CD14-positive monocyte (primary cell): Measurements from ENCODE around the gene HSPA2. TPM values are rescaled to one million over a fixed set of nuclear protein-coding genes. Genes with fewer than 3 reads are reported as not detected.
A peak's percentile ranks its signal among the peaks of the same experiment; 100 is the strongest.

Source experiments
- DNase-seq, 3 donors: peaks; one replicate each; pipeline ENCODE4 v3.0.0-alpha.2; 2011 to 2022
- H2AFZ ChIP-seq: 2 replicates; pipeline ENCODE4 v1.6.0; 2012; ENCODE audit warnings: mild to moderate bottlenecking, low read depth, low read length, inconsistent platforms; ENCODE audit not compliant: insufficient read depth, poor library complexity, severe bottlenecking
- H3K27ac ChIP-seq, 2 donors: 1 replicate in 1 of 2; 2 replicates in 1 of 2; pipeline ENCODE4 v1.5.1; 2012 to 2013; ENCODE audit warnings: low read length in 2 of 2, control low read depth in 1 of 2, inconsistent platforms in 1 of 2, low read depth in 1 of 2, mild to moderate bottlenecking in 1 of 2
- H3K27me3 ChIP-seq, 2 donors: one replicate each; pipeline versions ENCODE4 v1.6.0 to v1.6.1; 2011 to 2013; ENCODE audit warnings: low read length in 2 of 2; ENCODE audit not compliant: control insufficient read depth in 2 of 2, insufficient read depth in 2 of 2
- H3K36me3 ChIP-seq, 2 donors: replicated peaks in 1 of 2; 1 replicate in 1 of 2; 2 replicates in 1 of 2; pipeline versions ENCODE4 v1.5.1 to v1.6.1; 2012 to 2013; ENCODE audit warnings: low read length in 2 of 2, control low read depth in 1 of 2, inconsistent platforms in 1 of 2, mild to moderate bottlenecking in 1 of 2; ENCODE audit not compliant: insufficient read depth in 2 of 2, control insufficient read depth in 1 of 2
- H3K4me1 ChIP-seq, 2 donors: 1 replicate in 1 of 2; 2 replicates in 1 of 2; pipeline versions ENCODE4 v1.5.1 to v1.6.1; 2012 to 2013; ENCODE audit warnings: low read length in 2 of 2, control low read depth in 1 of 2, inconsistent platforms in 1 of 2, mild to moderate bottlenecking in 1 of 2, moderate library complexity in 1 of 2; ENCODE audit not compliant: insufficient read depth in 2 of 2, control insufficient read depth in 1 of 2
- H3K4me2 ChIP-seq: replicated peaks from 2 replicates; pipeline ENCODE3; 2012; ENCODE audit warnings: low read length, moderate library complexity, mild to moderate bottlenecking; ENCODE audit not compliant: poor library complexity, severe bottlenecking; ENCODE audit errors: extremely low read depth
- H3K4me3 ChIP-seq, 3 experiments: fragments of 200-600 bp in 1 of 3; sonication (generic) in 1 of 3; replicated peaks in 1 of 3; 1 replicate in 2 of 3; 2 replicates in 1 of 3; pipeline ENCODE4 v1.5.1; 2011 to 2013; ENCODE audit warnings: low read length in 3 of 3, mild to moderate bottlenecking in 3 of 3, control low read depth in 2 of 3, low read depth in 2 of 3, inconsistent platforms in 1 of 3, moderate library complexity in 1 of 3
- H3K79me2 ChIP-seq: 2 replicates; pipeline ENCODE4 v1.6.0; 2012; ENCODE audit warnings: mild to moderate bottlenecking, control low read depth, inconsistent platforms, low read length, moderate library complexity; ENCODE audit not compliant: insufficient read depth
- H3K9ac ChIP-seq: 2 replicates; pipeline ENCODE4 v1.6.0; 2017; ENCODE audit warnings: low read length, mild to moderate bottlenecking; ENCODE audit not compliant: insufficient read depth, poor library complexity, severe bottlenecking
- H3K9me3 ChIP-seq, 2 donors: replicated peaks in 1 of 2; 1 replicate in 1 of 2; 2 replicates in 1 of 2; pipeline versions ENCODE4 v1.5.1 to v1.6.1; 2012 to 2013; ENCODE audit warnings: low read length in 2 of 2, control low read depth in 1 of 2; ENCODE audit not compliant: control insufficient read depth in 1 of 2, insufficient read depth in 1 of 2
- H4K20me1 ChIP-seq: 2 replicates; pipeline ENCODE4 v1.6.0; 2012; ENCODE audit warnings: mild to moderate bottlenecking, low read length, control low read depth, moderate library complexity; ENCODE audit not compliant: insufficient read depth
- H3K27ac Mint-ChIP-seq, 7 donors: one replicate each; pipeline ENCODE4 v1.8.0; 2020; ENCODE audit warnings: mild to moderate bottlenecking in 7 of 7, mixed read lengths in 7 of 7, moderate library complexity in 6 of 7, inconsistent platforms in 2 of 7
- H3K27me3 Mint-ChIP-seq, 3 donors: one replicate each; pipeline ENCODE4 v1.8.0; 2021 to 2022; ENCODE audit warnings: low read depth in 3 of 3, mild to moderate bottlenecking in 3 of 3, mixed read lengths in 3 of 3, moderate library complexity in 3 of 3, inconsistent platforms in 1 of 3
- H3K36me3 Mint-ChIP-seq, 2 donors: one replicate each; pipeline ENCODE4 v1.8.0; 2020; ENCODE audit warnings: mixed read lengths in 2 of 2, inconsistent platforms in 1 of 2, mild to moderate bottlenecking in 1 of 2
- H3K4me1 Mint-ChIP-seq: one replicate; pipeline ENCODE4 v1.8.0; 2020; ENCODE audit warnings: mild to moderate bottlenecking, mixed read lengths
- H3K4me3 Mint-ChIP-seq, 2 donors: one replicate each; pipeline ENCODE4 v1.8.0; 2020; ENCODE audit warnings: mild to moderate bottlenecking in 2 of 2, mixed read lengths in 2 of 2, moderate library complexity in 1 of 2
- H3K9me3 Mint-ChIP-seq, 7 donors: one replicate each; pipeline ENCODE4 v1.8.0; 2020 to 2022; ENCODE audit warnings: mixed read lengths in 7 of 7, mild to moderate bottlenecking in 6 of 7, moderate library complexity in 6 of 7, inconsistent platforms in 2 of 7
- CTCF ChIP-seq: fragments of 200-600 bp; IDR thresholded peaks from one replicate; pipeline ENCODE4 v1.8.0; 2022; ENCODE audit warnings: antibody characterized with exemption, mild to moderate bottlenecking
- WGBS: methylation state at CpG from one replicate; pipeline ENCODE4 v1.1.5; 2013; ENCODE audit warnings: missing lambda C conversion rate; ENCODE audit not compliant: insufficient coverage; 5-methylcytosine and 5-hydroxymethylcytosine counted together
- intact Hi-C, 2 donors: fragments of 100-400 bp; cut with micrococcal nuclease; formaldehyde crosslinking; loops; one replicate each; pipeline versions ENCODE4 v1.15.0 to v1.15.1; 2023
- polyA plus RNA-seq, 3 donors: library from polyadenylated mRNA; depleted of rRNA in 1 of 3; unstranded in 2 of 3; stranded (reverse) in 1 of 3; fragments of 300-500 nt in 2 of 3; fragments of >200 nt in 1 of 3; fragmentation: Illumina TruSeq in 2 of 3; gene quantifications; 1 replicate in 2 of 3; 2 replicates in 1 of 3; pipeline ENCODE4 v1.2.3, GENCODE V29; 2012 to 2021

Gene HSPA2
- polyA plus RNA-seq, 3 donors: 0.17 to 0.41 TPM; not detected in 1

- Histone ChIP-seq H3K9ac (no peak overlapping the region), H3K27ac (peak overlapping the region; percentile 36 to 67), H3K9me3 (no peaks in the 10 kb centered on the region), H3K36me3 (no peaks in the 10 kb centered on the region), H3K79me2 (peaks cover 84% of the 10 kb centered on the region), H4K20me1 (peaks cover 67% of the 10 kb centered on the region), H3K27me3 (no peaks in the 10 kb centered on the region), H3K4me1 (peaks cover 68 to 85% of the 10 kb centered on the region in 2 donors), H3K4me2 (peak overlapping the region; percentile 91), H3K4me3 (peak overlapping the region in 2 of 3 experiments; percentile 22 to 87), H2AFZ (no peak overlapping the region)
- Mint-ChIP-seq H3K27me3 (peaks cover 0 to 2% (median 2%) of the 10 kb centered on the region in 3 donors), H3K9me3 (no peaks in the 10 kb centered on the region), H3K27ac (peak overlapping the region; percentile 57 to 99 (median 80)), H3K4me1 (peaks cover 75% of the 10 kb centered on the region), H3K36me3 (no peaks in the 10 kb centered on the region), H3K4me3 (peak overlapping the region; percentile 96 to 98)
- TF ChIP-seq CTCF: no peak
- intact Hi-C loops: loop anchor here (2.0 to 10.0 kb wide), 3 partner anchors 36 to 148 kb away; partner anchors contain the start of genes HSPA2 (in 1 of the 2) and MTHFD1 (in 1 of the 2)
- no CpG with 5 or more reads among the region's 3 CpGs for WGBS
- DNase-seq: peak; percentile 25 to 46 (median 32)
Measured at GRCh38 chr14:64506721-64507120, 33.8 kb upstream of the HSPA2 start.

- peak in 1 of 3 donors; percentile 50 for DNase-seq
- H3K4me2 ChIP-seq: peak overlapping the region; percentile 91
- no peaks in the 10 kb centered on the region for H3K9me3 ChIP-seq
- no peak overlapping the region for H2AFZ ChIP-seq
- peak overlapping the region in 5 of 7 donors; percentile 61 to 97 (median 72) for H3K27ac Mint-ChIP-seq
- peaks cover 0 to 2% (median 2%) of the 10 kb centered on the region in 3 donors for H3K27me3 Mint-ChIP-seq
- no peaks in the 10 kb centered on the region for H3K36me3 Mint-ChIP-seq
- H3K27ac ChIP-seq: peak overlapping the region in 1 of 2 donors; percentile 67
- peaks cover 70% of the 10 kb centered on the region for H3K4me1 Mint-ChIP-seq
- peak overlapping the region in 1 of 3 experiments; percentile 87 for H3K4me3 ChIP-seq
- peaks cover 76% of the 10 kb centered on the region for H4K20me1 ChIP-seq
- H3K27me3 ChIP-seq: no peaks in the 10 kb centered on the region
- H3K4me3 Mint-ChIP-seq: no peak overlapping the region
- H3K9ac ChIP-seq: no peak overlapping the region
- H3K36me3 ChIP-seq: no peaks in the 10 kb centered on the region
- 33% methylated on average over 1 of the region's 4 CpGs for WGBS
- H3K79me2 ChIP-seq: peaks cover 84% of the 10 kb centered on the region
- peaks cover 61 to 82% of the 10 kb centered on the region in 2 donors for H3K4me1 ChIP-seq
- no peak for TF ChIP-seq CTCF
- no peaks in the 10 kb centered on the region for H3K9me3 Mint-ChIP-seq
- intact Hi-C loops: loop anchor here (2.0 to 10.0 kb wide), 3 partner anchors 35 to 147 kb away; partner anchors contain the start of genes HSPA2 (in 1 of the 2) and MTHFD1 (in 1 of the 2)
Measured at GRCh38 chr14:64507376-64508156, 33.0 kb upstream of the HSPA2 start.
